GM13977 (cell line): Measurements from ENCODE around the gene FCHSD2.
A peak's percentile ranks its signal among the peaks of the same experiment; 100 is the strongest.

ENCODE experiments used
- DNase-seq: peaks from one replicate; pipeline ENCODE4 v3.0.0; 2012; ENCODE audit warnings: low spot score
- CTCF ChIP-seq: IDR thresholded peaks from 2 replicates; pipeline ENCODE4 v1.5.1; 2012; ENCODE audit warnings: mild to moderate bottlenecking, control low read depth; ENCODE audit not compliant: insufficient read depth; ENCODE audit errors: extremely low read depth, missing control alignments
- in situ Hi-C: fragments of 300-500 bp; cut with MboI; formaldehyde crosslinking; loops from one replicate; pipeline ENCODE4 v1.12.0; 2022; ENCODE audit warnings: low sequenced_read_pairs, low pct_unique_long_range_greater_than_20kb, mixed read lengths, inconsistent platforms; ENCODE audit not compliant: unreplicated experiment

FCHSD2 gene

GRCh38 chr11:73178681-73179080 lies 36.6 kb upstream of the FCHSD2 start:
- no peak for TF ChIP-seq CTCF
- in situ Hi-C loops, result loop anchor here (10.0 to 25.0 kb wide), 2 partner anchors 344 to 466 kb away; no protein-coding TSS in a partner anchor
- no peak for DNase-seq

- in situ Hi-C loops, result loop anchor here (10.0 to 25.0 kb wide), 2 partner anchors 343 to 466 kb away; no protein-coding TSS in a partner anchor
- peak; percentile 86 for TF ChIP-seq CTCF
- DNase-seq, result peak; percentile 87
Measured at GRCh38 chr11:73177778-73178539, 35.8 kb upstream of the FCHSD2 start.

GRCh38 chr11:73177380-73177777 lies 35.3 kb upstream of the FCHSD2 start:
- no peak for DNase-seq
- in situ Hi-C loops, result loop anchor here (10.0 to 25.0 kb wide), 2 partner anchors 343 to 465 kb away; no protein-coding TSS in a partner anchor
- TF ChIP-seq CTCF, result no peak

- in situ Hi-C loops, result loop anchor here (10.0 to 25.0 kb wide), 2 partner anchors 342 to 465 kb away; no protein-coding TSS in a partner anchor
- DNase-seq, result no peak
- no peak for TF ChIP-seq CTCF
Measured at GRCh38 chr11:73176874-73177155, 34.7 kb upstream of the FCHSD2 start.

GRCh38 chr11:73176145-73176873 lies 34.2 kb upstream of the FCHSD2 start:
- DNase-seq, result no peak
- in situ Hi-C loops, result loop anchor here (10.0 to 25.0 kb wide), 2 partner anchors 342 to 464 kb away; no protein-coding TSS in a partner anchor
- no peak for TF ChIP-seq CTCF

- no peak for DNase-seq
- no peak for TF ChIP-seq CTCF
- in situ Hi-C loops, result loop anchor here (10.0 to 25.0 kb wide), 2 partner anchors 341 to 463 kb away; no protein-coding TSS in a partner anchor
Measured at GRCh38 chr11:73175551-73176144, 33.5 kb upstream of the FCHSD2 start.
